Breast epithelium (tissue), 4 donors: Measurements from ENCODE around the gene SLC4A2. TPM values are rescaled to one million over a fixed set of nuclear protein-coding genes. Genes with fewer than 3 reads are reported as not detected.
A peak's percentile ranks its signal among the peaks of the same experiment; 100 is the strongest.

Experiments
- DNase-seq, 2 donors: peaks; one replicate each; pipeline ENCODE4 v3.0.0-alpha.2; 2019; ENCODE audit warnings: low spot score in 2 of 2
- H3K27ac ChIP-seq, 2 donors: fragments of 200-600 bp; sonication (generic) in 1 of 2; one replicate each; pipeline ENCODE4 v1.5.1; 2016 to 2019; ENCODE audit warnings: mild to moderate bottlenecking in 1 of 2
- H3K27me3 ChIP-seq, 2 donors: fragments of 200-600 bp; sonication (generic) in 1 of 2; one replicate each; pipeline versions ENCODE4 v1.5.1 to v1.6.0; 2017 to 2019; ENCODE audit warnings: control low read depth in 1 of 2, mild to moderate bottlenecking in 1 of 2
- H3K36me3 ChIP-seq: fragments of 200-600 bp; one replicate; pipeline ENCODE4 v1.5.1; 2019
- H3K4me1 ChIP-seq, 2 donors: fragments of 200-600 bp; sonication (generic); one replicate each; pipeline ENCODE4 v1.5.1; 2016 to 2019; ENCODE audit warnings: control low read depth in 1 of 2
- H3K4me3 ChIP-seq, 3 donors: fragments of 200-600 bp; sonication (generic); 1 replicate in 2 of 3; 2 replicates in 1 of 3; pipeline ENCODE4 v1.5.1; 2016 to 2019; ENCODE audit warnings: mild to moderate bottlenecking in 3 of 3, moderate library complexity in 2 of 3
- H3K9me3 ChIP-seq, 2 donors: fragments of 200-600 bp; sonication (generic) in 1 of 2; one replicate each; pipeline ENCODE4 v1.5.1; 2016 to 2019; ENCODE audit warnings: control low read depth in 1 of 2
- POLR2A ChIP-seq: fragments of 450-650 bp; IDR thresholded peaks from one replicate; pipeline ENCODE4 v1.6.1; 2016; ENCODE audit warnings: antibody characterized with exemption, mild to moderate bottlenecking, moderate library complexity
- POLR2AphosphoS5 ChIP-seq, 3 donors: sonication (generic); formaldehyde crosslinking; IDR thresholded peaks; one replicate each; pipeline ENCODE4 v1.6.1; 2017; ENCODE audit warnings: antibody characterized with exemption in 3 of 3
- intact Hi-C: fragments of 100-400 bp; cut with DNase I; formaldehyde crosslinking; loops from one replicate; pipeline ENCODE4 v1.15.1; 2023; ENCODE audit warnings: low total_unique reads
- total RNA-seq, 3 donors: library from RNA; depleted of rRNA; stranded (reverse); fragments of >200 nt; gene quantifications; one replicate each; pipeline ENCODE4 v1.1.0, GENCODE V29; 2016
- TF ChIP-seq, protein P1 (sequence below), 3 donors: fragments of 450-650 bp; IDR thresholded peaks; one replicate each; pipeline ENCODE4 v1.5.1; 2016 to 2017; ENCODE audit warnings: antibody characterized with exemption in 3 of 3, mild to moderate bottlenecking in 3 of 3, moderate library complexity in 3 of 3

SLC4A2 gene
- total RNA-seq, 3 donors from 2014 or later = 83.2 to 101 (median 92.8) TPM

DNA sequence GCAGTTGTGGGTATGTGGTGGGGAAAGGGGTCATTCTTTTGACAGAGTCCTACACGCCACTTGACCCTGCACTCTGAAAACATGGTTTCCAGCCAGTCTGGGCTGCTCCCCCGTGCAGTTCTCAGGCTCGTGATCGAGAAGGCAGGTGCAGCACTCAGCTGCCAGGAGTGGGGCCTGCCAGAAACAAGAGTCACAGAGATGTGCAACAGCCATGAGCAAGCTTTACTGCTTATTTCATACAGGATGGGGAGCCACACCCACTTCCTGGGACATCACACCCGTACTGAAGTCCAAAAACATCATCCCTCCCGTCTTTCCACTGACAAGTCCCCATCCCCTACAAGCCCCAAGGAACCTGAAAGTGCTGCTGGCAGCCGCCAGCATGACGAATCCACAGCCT is 44.4 kb upstream of the SLC4A2 start:
- intact Hi-C loops = loop anchor here (10.0 kb wide), 1 partner anchor 100 kb away; no protein-coding TSS in a partner anchor
- H3K27ac ChIP-seq = no peak overlapping the region
- DNase-seq = no peak
- no peaks in the 10 kb centered on the region for H3K36me3 ChIP-seq
- H3K4me1 ChIP-seq = peaks cover 8 to 10% of the 10 kb centered on the region in 2 donors
- no peak overlapping the region for H3K4me3 ChIP-seq
- H3K27me3 ChIP-seq = peaks cover 9 to 59% of the 10 kb centered on the region in 2 donors
- TF ChIP-seq, protein P1, sequence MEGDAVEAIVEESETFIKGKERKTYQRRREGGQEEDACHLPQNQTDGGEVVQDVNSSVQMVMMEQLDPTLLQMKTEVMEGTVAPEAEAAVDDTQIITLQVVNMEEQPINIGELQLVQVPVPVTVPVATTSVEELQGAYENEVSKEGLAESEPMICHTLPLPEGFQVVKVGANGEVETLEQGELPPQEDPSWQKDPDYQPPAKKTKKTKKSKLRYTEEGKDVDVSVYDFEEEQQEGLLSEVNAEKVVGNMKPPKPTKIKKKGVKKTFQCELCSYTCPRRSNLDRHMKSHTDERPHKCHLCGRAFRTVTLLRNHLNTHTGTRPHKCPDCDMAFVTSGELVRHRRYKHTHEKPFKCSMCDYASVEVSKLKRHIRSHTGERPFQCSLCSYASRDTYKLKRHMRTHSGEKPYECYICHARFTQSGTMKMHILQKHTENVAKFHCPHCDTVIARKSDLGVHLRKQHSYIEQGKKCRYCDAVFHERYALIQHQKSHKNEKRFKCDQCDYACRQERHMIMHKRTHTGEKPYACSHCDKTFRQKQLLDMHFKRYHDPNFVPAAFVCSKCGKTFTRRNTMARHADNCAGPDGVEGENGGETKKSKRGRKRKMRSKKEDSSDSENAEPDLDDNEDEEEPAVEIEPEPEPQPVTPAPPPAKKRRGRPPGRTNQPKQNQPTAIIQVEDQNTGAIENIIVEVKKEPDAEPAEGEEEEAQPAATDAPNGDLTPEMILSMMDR (IDR thresholded peaks at IDR 0.05) = no peak
- no peak for TF ChIP-seq POLR2AphosphoS5 (IDR thresholded peaks at IDR 0.05)
- no peak for TF ChIP-seq POLR2A
- H3K9me3 ChIP-seq = no peaks in the 10 kb centered on the region

DNA sequence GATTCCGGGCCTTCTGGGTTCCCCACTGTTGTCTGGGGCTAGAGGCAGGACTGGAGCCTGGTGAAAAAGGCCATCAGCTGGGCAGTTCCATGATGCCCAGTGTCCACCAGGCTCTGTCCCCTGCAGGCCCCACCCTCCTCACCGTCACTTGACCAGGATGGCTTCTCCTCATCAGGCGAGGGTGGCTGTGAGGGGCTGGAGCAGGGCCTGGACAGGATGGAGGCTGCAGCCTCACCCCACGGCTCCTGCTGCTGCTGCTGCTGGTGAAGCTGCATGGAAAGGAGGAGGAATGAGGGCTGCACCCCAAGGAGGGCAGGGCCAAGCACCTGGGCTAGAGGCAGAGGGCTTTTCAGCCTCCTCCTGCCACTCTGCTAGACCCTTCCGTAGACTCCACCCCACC is 43.4 kb upstream of the SLC4A2 start:
- Histone ChIP-seq H3K27ac (no peak overlapping the region), H3K9me3 (no peaks in the 10 kb centered on the region), H3K4me1 (peaks cover 8 to 10% of the 10 kb centered on the region in 2 donors), H3K4me3 (no peak overlapping the region), H3K27me3 (peaks cover 9 to 55% of the 10 kb centered on the region in 2 donors), H3K36me3 (no peaks in the 10 kb centered on the region)
- no peak for TF ChIP-seq POLR2A
- TF ChIP-seq, protein P1 (IDR thresholded peaks at IDR 0.05) = no peak
- TF ChIP-seq POLR2AphosphoS5 (IDR thresholded peaks at IDR 0.05) = no peak
- DNase-seq = no peak
- intact Hi-C loops = loop anchor here (10.0 kb wide), 1 partner anchor 99 kb away; no protein-coding TSS in a partner anchor

DNA sequence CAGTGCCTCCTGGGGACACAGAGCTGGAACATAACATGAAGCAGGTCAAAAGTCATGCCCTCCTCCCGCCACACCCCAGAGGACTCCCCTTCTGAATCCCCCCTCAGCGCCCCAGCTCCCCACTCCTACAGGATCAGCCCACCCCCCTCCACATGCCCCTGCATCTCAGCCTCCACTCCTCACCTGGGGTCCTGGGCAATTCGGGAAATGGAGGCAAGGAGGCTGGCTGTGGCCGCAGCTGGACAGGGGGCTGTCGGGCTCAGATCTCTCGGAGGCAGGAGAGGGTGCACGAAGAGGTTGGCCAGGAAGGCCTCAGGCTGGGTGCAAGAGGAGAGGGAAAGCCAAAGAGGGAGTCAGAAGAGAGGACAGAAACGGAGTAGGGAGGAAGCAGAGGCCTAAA is 42.9 kb upstream of the SLC4A2 start:
- Histone ChIP-seq H3K27me3 (peaks cover 9 to 55% of the 10 kb centered on the region in 2 donors), H3K27ac (no peak overlapping the region), H3K4me1 (peaks cover 8 to 10% of the 10 kb centered on the region in 2 donors), H3K4me3 (no peak overlapping the region), H3K9me3 (no peaks in the 10 kb centered on the region), H3K36me3 (no peaks in the 10 kb centered on the region)
- DNase-seq = no peak
- TF ChIP-seq POLR2A (no peak), POLR2AphosphoS5 (IDR thresholded peaks at IDR 0.05) (no peak)
- TF ChIP-seq, protein P1 (IDR thresholded peaks at IDR 0.05) = no peak
- intact Hi-C loops = loop anchor here (10.0 kb wide), 1 partner anchor 98 kb away; no protein-coding TSS in a partner anchor

DNA sequence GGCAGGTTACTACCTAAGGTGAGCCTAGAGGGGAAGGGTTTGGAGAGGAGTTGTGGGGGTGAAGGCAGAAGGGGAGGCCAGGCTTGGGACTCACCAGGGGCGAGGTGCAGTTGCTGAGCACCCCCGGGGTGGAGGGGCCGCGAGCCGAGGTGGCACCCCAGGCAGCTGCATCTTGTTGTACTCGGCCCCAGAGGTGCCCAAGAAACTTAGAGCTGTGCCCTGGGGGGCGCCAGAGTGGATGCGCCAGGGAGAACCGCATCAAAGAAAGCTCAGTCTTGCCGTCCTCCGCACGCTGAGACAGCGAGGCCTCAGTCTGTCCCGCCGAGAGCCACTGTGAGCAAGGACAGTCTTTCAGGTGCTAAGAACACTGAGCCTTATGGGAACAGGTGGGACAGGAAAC is 42.4 kb upstream of the SLC4A2 start:
- peaks cover 9 to 54% of the 10 kb centered on the region in 2 donors for H3K27me3 ChIP-seq

DNA sequence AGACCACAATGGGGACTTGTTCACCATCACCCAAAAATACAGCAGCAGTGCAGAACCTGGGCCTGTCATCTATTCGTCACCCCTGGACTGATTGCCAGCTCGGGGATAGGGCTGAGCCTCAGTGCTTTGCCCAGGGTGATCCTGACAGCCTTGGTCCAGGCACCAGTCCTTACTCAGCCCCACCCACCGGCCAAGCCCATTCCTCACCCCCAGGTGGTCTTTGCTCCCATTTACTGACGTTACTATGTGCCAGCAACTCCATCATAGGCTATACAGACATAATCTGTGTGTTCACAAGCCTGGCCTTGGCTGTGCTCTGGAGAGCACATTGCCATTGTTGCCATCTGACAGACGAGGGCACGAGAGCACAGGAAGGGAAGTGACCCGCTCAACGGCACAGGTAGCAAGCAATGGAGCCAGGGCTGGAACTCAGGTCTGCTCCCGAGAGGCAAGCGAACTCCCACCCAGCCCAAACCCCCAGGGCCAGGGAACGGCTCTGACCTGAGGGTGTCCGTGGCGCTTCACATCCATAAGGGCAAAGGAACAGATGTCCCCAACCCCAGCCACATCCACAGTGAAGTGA is 41.9 kb upstream of the SLC4A2 start:
- DNase-seq = no peak
- intact Hi-C loops = loop anchor here (10.0 kb wide), 1 partner anchor 97 kb away; no protein-coding TSS in a partner anchor
- Histone ChIP-seq H3K27ac (no peak overlapping the region), H3K4me3 (peak overlapping the region in 1 of 3 donors; percentile 64), H3K9me3 (no peaks in the 10 kb centered on the region), H3K4me1 (peaks cover 8 to 10% of the 10 kb centered on the region in 2 donors), H3K27me3 (peaks cover 9 to 49% of the 10 kb centered on the region in 2 donors), H3K36me3 (no peaks in the 10 kb centered on the region)
- TF ChIP-seq POLR2AphosphoS5 (IDR thresholded peaks at IDR 0.05) (no peak), POLR2A (no peak)
- TF ChIP-seq, protein P1 (IDR thresholded peaks at IDR 0.05) = no peak

More for the DNA sequence above, 42.4 kb upstream of the SLC4A2 start:
- no peak overlapping the region for H3K4me3 ChIP-seq
- TF ChIP-seq, protein P1 (IDR thresholded peaks at IDR 0.05) = no peak
- no peak for TF ChIP-seq POLR2AphosphoS5 (IDR thresholded peaks at IDR 0.05)
- H3K27ac ChIP-seq = no peak overlapping the region
- no peak for DNase-seq
- no peaks in the 10 kb centered on the region for H3K36me3 ChIP-seq
- H3K9me3 ChIP-seq = no peaks in the 10 kb centered on the region
- intact Hi-C loops = loop anchor here (10.0 kb wide), 1 partner anchor 98 kb away; no protein-coding TSS in a partner anchor
- peaks cover 8 to 10% of the 10 kb centered on the region in 2 donors for H3K4me1 ChIP-seq
